HepG2 (cell line): Measurements from ENCODE around the gene ERVMER34-1. TPM values are rescaled to one million over a fixed set of nuclear protein-coding genes. Genes with fewer than 3 reads are reported as not detected.

Experiments
- CENPBD1 ChIP-seq: sonication (generic); formaldehyde crosslinking; IDR thresholded peaks from 2 replicates; pipeline ENCODE4 v1.8.0; 2022; ENCODE audit warnings: missing genetic modification reagents, low read depth, mild to moderate bottlenecking, borderline replicate concordance
- EED ChIP-seq: sonication (generic); formaldehyde crosslinking; IDR thresholded peaks from 2 replicates; pipeline ENCODE4 v1.5.0; 2020; ENCODE audit warnings: mild to moderate bottlenecking, missing genetic modification reagents
- FIP1L1 ChIP-seq: fragments of 200-400 bp; formaldehyde crosslinking; IDR thresholded peaks from 2 replicates; pipeline ENCODE4 v1.6.1; 2018; ENCODE audit warnings: low read depth, mild to moderate bottlenecking, low read length, moderate library complexity, borderline replicate concordance; ENCODE audit not compliant: insufficient read depth
- FOSL1 ChIP-seq: sonication (generic); formaldehyde crosslinking; IDR thresholded peaks from 2 replicates; pipeline ENCODE4 v1.9.0; 2021; ENCODE audit warnings: missing genetic modification reagents, borderline replicate concordance
- GABPA ChIP-seq, 2 experiments: IDR thresholded peaks; 2 replicates each; pipeline ENCODE4 v1.6.1; 2011 to 2016; ENCODE audit warnings: low read depth in 2 of 2, low read length in 1 of 2, missing biosample characterization in 1 of 2, missing genetic modification characterization in 1 of 2
- GABPB1 ChIP-seq: IDR thresholded peaks from 2 replicates; pipeline ENCODE4 v1.6.1; 2016; ENCODE audit warnings: mild to moderate bottlenecking, missing genetic modification reagents, moderate library complexity, missing compliant biosample characterization
- IRF9 ChIP-seq: sonication (generic); formaldehyde crosslinking; IDR thresholded peaks from 2 replicates; pipeline ENCODE4 v1.8.0; 2022; ENCODE audit warnings: missing genetic modification reagents, mild to moderate bottlenecking, borderline replicate concordance
- KDM3A ChIP-seq: IDR thresholded peaks from 2 replicates; pipeline ENCODE4 v1.6.1; 2018; ENCODE audit warnings: low read depth, missing compliant biosample characterization
- MEF2D ChIP-seq: sonication (generic); formaldehyde crosslinking; IDR thresholded peaks from 2 replicates; pipeline ENCODE4 v1.5.1; 2020; ENCODE audit warnings: mild to moderate bottlenecking, missing genetic modification reagents
- MLLT10 ChIP-seq: sonication (generic); formaldehyde crosslinking; IDR thresholded peaks from 2 replicates; pipeline ENCODE4 v1.4.0; 2020; ENCODE audit warnings: missing genetic modification reagents
- MXD4 ChIP-seq: IDR thresholded peaks from 2 replicates; pipeline ENCODE4 v1.6.1; 2016; ENCODE audit warnings: mild to moderate bottlenecking, missing biosample characterization, missing genetic modification reagents
- RXRA ChIP-seq: sonication (generic); formaldehyde crosslinking; IDR thresholded peaks from 2 replicates; pipeline ENCODE4 v1.5.1; 2020; ENCODE audit warnings: missing genetic modification reagents
- TAF15 ChIP-seq: fragments of 200-400 bp; formaldehyde crosslinking; IDR thresholded peaks from one replicate; pipeline ENCODE4 v1.6.1; 2018; ENCODE audit warnings: mild to moderate bottlenecking, low read depth, low read length; ENCODE audit not compliant: poor library complexity, severe bottlenecking
- TBL1XR1 ChIP-seq: fragments of 150-350 bp; IDR thresholded peaks from 2 replicates; pipeline ENCODE4 v1.6.1; 2014; ENCODE audit warnings: borderline replicate concordance, low read length; ENCODE audit not compliant: partially characterized antibody
- TCF7L2 ChIP-seq: IDR thresholded peaks from 2 replicates; pipeline ENCODE4 v1.6.1; 2011; ENCODE audit warnings: mild to moderate bottlenecking, low read depth, low read length, moderate library complexity
- ZNF644 ChIP-seq: IDR thresholded peaks from 2 replicates; pipeline ENCODE4 v1.6.1; 2016; ENCODE audit warnings: low read depth
- ZNF773 ChIP-seq: sonication (generic); formaldehyde crosslinking; IDR thresholded peaks from 2 replicates; pipeline ENCODE4 v1.4.0; 2020; ENCODE audit warnings: missing genetic modification reagents, borderline replicate concordance
- ZNF781 ChIP-seq: sonication (generic); formaldehyde crosslinking; IDR thresholded peaks from 2 replicates; pipeline ENCODE4 v1.5.1; 2020; ENCODE audit warnings: borderline replicate concordance, mild to moderate bottlenecking, missing genetic modification reagents; ENCODE audit errors: not compliant biosample characterization
- polyA plus RNA-seq, 8 experiments: library from polyadenylated mRNA; depleted of rRNA in 3 of 8; stranded (reverse) in 7 of 8; unstranded in 1 of 8; fragments of >200 nt; fragmentation: Illumina TruSeq in 4 of 8; extraction: Trizol in 4 of 8; gene quantifications; 2 replicates each; pipeline versions ENCODE4 v1.2.1 to v1.2.3, GENCODE V29; 2011 to 2016; ENCODE audit warnings: low read depth in 4 of 8, missing spikeins in 1 of 8, mixed read lengths in 1 of 8; ENCODE audit not compliant: insufficient read depth in 1 of 8
- total RNA-seq, 5 experiments: library from RNA; depleted of rRNA; stranded (reverse); fragments of >200 nt; fragmentation: Illumina TruSeq; extraction: Trizol; gene quantifications; 2 replicates each; pipeline ENCODE4 v1.2.3, GENCODE V29; 2016; ENCODE audit warnings: low read depth in 1 of 5
- TF ChIP-seq, protein P1 (sequence below): fragments of 450-650 bp; IDR thresholded peaks from 2 replicates; pipeline ENCODE4 v1.6.1; 2016
- TF ChIP-seq, protein P2 (sequence below), 2 experiments: sonication (generic) in 1 of 2; formaldehyde crosslinking in 1 of 2; IDR thresholded peaks; 2 replicates each; pipeline versions ENCODE4 v1.6.1 to v1.9.0; 2014 to 2022; ENCODE audit warnings: antibody characterized with exemption in 1 of 2, borderline replicate concordance in 1 of 2, inconsistent platforms in 1 of 2, low read depth in 1 of 2, missing genetic modification reagents in 1 of 2

ERVMER34-1 gene
- total and polyA plus RNA-seq, 2 of the 13 experiments (the other 11 are each of a cell fraction or from before 2014, with no cell fraction given): 0.04 to 0.35 TPM

DNA sequence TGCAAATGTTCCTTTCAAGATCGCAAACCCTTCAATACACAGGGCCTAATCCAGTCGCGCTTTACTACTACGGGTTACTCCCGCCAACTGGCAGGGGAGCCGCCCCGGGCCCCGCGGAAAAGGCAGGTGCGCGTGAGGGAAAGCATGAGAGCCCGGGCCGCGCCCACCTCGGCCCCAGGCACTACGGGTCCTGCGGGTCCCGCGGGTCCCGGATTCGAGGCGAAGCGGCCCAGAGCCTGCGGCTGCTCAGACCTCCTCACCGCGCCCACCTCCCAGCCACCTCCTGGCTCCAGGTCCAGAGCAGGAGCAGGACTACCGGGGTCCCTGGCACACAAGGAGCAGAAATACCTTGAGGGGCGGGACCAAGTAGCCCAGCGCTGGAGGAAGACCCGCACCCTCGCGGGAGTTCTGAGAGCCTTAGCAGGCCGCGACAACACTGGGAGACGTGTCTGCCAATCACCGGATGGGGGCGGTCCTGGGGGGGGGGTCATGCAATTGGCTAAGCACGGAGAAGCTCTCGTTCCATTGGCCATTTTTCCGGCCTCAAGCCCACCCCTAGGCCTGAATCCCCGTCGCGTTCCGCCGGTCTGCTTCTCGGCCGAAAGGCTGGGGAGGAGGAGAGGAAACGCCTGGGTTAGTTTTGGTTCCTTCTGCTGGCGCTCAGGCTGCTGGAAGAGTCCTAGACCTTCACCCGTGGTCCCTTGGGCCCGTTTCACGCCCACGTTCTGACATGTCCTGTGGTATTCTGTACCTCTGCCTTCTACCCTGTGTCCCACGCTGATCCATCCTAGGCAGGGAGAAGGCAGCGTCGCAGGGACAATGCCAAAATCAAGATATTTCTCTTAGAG, 29.0 kb downstream of the ERVMER34-1 start (continued):
- TF ChIP-seq TBL1XR1 (no peak), EED (no peak), FOSL1 (no peak), TAF15 (no peak), MEF2D (CRISPR knock-in tag) (no peak), GABPB1 (CRISPR knock-in tag) (peak; percentile 70), MLLT10 (no peak), FIP1L1 (no peak), CENPBD1 (no peak), GABPA (IDR thresholded peaks at IDR 0.05; ENCODE audit: low read depth, low read length) (no peak), GABPA (CRISPR knock-in tag; IDR thresholded peaks at IDR 0.05; ENCODE audit: low read depth) (no peak), KDM3A (CRISPR knock-in tag) (no peak; the same call in 1 of the 2 replicates), IRF9 (CRISPR knock-in tag) (no peak), ZNF644 (CRISPR knock-in tag) (no peak), ZNF781 (no peak), RXRA (no peak; the same call in 1 of the 2 replicates), ZNF773 (CRISPR knock-in tag) (no peak), MXD4 (no peak), TCF7L2 (no peak)
- TF ChIP-seq, protein P1, sequence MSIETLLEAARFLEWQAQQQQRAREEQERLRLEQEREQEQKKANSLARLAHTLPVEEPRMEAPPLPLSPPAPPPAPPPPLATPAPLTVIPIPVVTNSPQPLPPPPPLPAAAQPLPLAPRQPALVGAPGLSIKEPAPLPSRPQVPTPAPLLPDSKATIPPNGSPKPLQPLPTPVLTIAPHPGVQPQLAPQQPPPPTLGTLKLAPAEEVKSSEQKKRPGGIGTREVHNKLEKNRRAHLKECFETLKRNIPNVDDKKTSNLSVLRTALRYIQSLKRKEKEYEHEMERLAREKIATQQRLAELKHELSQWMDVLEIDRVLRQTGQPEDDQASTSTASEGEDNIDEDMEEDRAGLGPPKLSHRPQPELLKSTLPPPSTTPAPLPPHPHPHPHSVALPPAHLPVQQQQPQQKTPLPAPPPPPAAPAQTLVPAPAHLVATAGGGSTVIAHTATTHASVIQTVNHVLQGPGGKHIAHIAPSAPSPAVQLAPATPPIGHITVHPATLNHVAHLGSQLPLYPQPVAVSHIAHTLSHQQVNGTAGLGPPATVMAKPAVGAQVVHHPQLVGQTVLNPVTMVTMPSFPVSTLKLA: no peak
- TF ChIP-seq, protein P2, sequence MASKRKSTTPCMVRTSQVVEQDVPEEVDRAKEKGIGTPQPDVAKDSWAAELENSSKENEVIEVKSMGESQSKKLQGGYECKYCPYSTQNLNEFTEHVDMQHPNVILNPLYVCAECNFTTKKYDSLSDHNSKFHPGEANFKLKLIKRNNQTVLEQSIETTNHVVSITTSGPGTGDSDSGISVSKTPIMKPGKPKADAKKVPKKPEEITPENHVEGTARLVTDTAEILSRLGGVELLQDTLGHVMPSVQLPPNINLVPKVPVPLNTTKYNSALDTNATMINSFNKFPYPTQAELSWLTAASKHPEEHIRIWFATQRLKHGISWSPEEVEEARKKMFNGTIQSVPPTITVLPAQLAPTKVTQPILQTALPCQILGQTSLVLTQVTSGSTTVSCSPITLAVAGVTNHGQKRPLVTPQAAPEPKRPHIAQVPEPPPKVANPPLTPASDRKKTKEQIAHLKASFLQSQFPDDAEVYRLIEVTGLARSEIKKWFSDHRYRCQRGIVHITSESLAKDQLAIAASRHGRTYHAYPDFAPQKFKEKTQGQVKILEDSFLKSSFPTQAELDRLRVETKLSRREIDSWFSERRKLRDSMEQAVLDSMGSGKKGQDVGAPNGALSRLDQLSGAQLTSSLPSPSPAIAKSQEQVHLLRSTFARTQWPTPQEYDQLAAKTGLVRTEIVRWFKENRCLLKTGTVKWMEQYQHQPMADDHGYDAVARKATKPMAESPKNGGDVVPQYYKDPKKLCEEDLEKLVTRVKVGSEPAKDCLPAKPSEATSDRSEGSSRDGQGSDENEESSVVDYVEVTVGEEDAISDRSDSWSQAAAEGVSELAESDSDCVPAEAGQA (IDR thresholded peaks at IDR 0.05; ENCODE audit: low read depth): no peak
- TF ChIP-seq, protein P2 (CRISPR knock-in tag; IDR thresholded peaks at IDR 0.05; ENCODE audit: borderline replicate concordance): no peak
